GM12892 (cell line): ENCODE data around the gene ST3GAL6.

Experiments used
- POLR2A ChIP-seq: IDR thresholded peaks from 2 replicates; pipeline ENCODE4 v1.6.1; 2011; ENCODE audit warnings: low read depth, low read length, control low read depth
- POLR2AphosphoS5 ChIP-seq: IDR thresholded peaks from 2 replicates; pipeline ENCODE4 v1.6.1; 2011; ENCODE audit warnings: low read depth, low read length, control low read depth
- TAF1 ChIP-seq: IDR thresholded peaks from 2 replicates; pipeline ENCODE4 v1.6.1; 2011; ENCODE audit warnings: low read depth, mild to moderate bottlenecking, control low read depth, low read length, borderline replicate concordance

DNA sequence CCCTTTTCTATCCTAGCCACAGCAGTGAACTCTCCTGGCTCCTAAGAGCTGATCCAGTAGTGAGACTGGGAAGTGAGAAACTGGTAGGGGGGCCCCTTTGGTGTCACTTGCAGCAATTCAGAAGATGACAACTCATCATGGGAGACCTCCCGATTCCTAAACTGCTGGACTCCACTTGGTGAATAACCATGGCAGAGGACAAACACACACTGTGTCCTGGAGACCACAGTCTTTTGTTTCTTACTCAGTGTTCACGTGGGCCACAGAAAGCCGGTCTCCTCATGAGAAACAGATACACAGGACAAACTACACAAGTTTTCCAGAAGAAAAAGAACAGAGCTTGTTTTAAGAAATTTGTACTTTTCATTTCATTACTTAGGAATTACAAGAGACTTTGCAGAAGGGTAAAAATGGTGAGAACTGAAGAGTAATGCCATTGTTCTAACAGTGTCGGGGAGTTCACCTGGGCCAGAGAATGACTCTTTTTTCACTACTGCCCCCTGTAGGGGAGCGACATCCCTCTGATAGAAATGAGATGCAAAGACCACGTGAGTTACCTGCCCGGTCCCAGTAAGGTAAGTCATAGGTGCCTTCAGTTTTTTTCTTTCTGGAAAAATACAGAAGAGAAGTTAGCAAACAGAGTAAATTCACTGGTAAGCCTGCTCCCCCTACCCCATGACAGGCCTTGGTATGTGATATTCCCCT lies 38.1 kb downstream of the ST3GAL6 start:
- TF ChIP-seq POLR2A, result no peak
- TF ChIP-seq POLR2AphosphoS5, result no peak
- TF ChIP-seq TAF1, result no peak
